ENCODE results near the gene BANK1.
A peak's percentile ranks its signal among the peaks of the same experiment; 100 is the strongest.

The BANK1 gene

DNA sequence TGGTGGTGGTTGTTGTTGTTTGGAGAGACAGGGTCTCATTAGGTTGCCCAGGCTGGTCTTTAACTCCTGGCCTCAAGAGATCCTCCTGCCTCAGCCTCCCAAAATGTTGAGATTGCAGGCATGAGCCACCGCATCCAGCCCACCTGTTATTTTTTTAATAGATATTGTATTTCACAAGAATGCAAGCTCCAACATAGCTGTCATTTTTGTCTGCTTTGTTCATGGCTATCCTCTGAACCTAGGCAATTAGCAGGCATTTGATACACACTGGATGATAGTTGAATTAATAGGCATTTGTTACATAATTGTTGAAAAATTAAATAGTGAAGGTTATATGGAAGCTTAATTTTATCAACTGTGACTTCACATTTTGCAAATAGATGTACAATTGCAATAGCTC, 64.7 kb downstream of the BANK1 start:
- TF ChIP-seq, protein P1, sequence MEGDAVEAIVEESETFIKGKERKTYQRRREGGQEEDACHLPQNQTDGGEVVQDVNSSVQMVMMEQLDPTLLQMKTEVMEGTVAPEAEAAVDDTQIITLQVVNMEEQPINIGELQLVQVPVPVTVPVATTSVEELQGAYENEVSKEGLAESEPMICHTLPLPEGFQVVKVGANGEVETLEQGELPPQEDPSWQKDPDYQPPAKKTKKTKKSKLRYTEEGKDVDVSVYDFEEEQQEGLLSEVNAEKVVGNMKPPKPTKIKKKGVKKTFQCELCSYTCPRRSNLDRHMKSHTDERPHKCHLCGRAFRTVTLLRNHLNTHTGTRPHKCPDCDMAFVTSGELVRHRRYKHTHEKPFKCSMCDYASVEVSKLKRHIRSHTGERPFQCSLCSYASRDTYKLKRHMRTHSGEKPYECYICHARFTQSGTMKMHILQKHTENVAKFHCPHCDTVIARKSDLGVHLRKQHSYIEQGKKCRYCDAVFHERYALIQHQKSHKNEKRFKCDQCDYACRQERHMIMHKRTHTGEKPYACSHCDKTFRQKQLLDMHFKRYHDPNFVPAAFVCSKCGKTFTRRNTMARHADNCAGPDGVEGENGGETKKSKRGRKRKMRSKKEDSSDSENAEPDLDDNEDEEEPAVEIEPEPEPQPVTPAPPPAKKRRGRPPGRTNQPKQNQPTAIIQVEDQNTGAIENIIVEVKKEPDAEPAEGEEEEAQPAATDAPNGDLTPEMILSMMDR (conservative IDR thresholded peaks at IDR 0.05): no peak
- no peak overlapping the region for H3K27ac ChIP-seq

DNA sequence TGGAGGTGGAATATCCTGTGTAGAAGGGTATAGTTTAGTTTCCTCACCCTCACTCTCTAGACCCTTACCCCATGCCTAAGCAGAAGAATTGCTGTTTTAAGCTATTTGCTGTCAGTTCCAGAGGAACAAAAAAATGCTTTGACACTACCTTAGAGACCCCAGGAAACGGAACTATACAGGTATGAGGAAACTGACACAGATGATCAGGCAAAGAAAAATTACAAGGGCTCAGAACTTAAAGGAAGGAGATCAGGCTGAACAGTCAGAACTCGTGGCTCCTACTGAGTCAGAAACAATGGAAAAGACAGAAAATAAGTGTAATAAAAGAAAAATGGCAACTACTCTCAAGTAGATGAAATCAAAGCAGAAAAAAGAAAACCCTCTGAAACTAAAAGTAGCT, 65.6 kb downstream of the BANK1 start:
- TF ChIP-seq, protein P1 (conservative IDR thresholded peaks at IDR 0.05): no peak
- H3K27ac ChIP-seq: no peak overlapping the region

DNA sequence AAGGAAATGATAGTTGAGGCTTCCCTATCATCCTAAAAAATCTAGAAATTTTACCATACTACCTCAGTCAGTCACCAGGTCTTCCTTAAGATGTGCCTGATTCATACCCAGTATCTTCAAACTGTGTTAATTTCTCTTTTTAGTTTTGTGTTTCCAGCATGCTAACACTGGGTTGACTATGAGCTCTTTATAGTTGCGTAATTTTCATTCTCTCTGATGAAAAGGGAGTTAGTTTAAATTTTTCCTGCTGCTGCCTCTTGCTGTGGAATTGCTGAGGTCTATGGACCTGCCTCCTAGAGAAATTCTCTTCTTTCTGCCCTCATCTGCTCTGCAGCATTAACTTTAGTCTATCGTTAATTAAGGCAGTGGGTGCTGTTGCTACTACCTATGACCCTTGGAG, 66.6 kb downstream of the BANK1 start:
- TF ChIP-seq, protein P1 (conservative IDR thresholded peaks at IDR 0.05): no peak
- H3K27ac ChIP-seq: no peak overlapping the region

DNA sequence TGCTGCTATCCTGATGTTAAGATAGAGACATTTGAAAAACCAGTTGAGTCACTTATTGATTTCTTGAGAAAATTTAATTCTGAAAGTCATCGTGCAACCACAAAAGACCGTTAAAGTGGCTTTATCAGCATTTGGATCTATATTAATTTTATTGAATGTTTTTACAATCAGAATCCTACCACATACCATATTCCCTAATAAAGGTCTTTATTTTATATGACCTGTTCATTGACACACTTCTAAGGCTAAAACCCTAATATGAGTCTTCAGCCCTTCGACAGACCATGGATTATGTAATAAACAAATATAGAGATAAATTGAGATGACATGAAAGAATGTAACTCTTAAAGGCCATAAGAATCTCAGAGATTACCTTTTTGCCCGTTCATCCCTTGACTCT, 68.1 kb downstream of the BANK1 start:
- no peak overlapping the region for H3K27ac ChIP-seq
- TF ChIP-seq, protein P1 (conservative IDR thresholded peaks at IDR 0.05): no peak

DNA sequence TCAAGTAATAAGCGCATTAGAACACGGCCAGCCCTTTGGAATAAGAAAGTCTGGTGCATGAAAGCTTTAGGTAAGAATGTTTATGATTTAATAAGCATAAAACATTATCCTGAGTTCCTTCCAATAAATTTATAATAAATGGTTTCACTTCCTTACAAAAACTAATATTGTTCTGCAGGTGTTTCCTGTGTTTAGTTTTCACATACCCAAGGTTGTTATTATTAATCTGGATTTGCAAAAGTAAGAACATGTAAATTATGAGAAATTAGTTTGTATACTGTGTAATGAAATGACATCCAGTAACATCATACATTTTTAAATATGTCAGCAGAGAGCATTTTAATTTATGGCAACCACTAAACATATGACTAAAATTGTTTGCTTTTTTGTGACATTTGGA, 72.1 kb downstream of the BANK1 start:
- no peak overlapping the region; the same call in 1 of the 2 replicates for H3K27ac ChIP-seq
- TF ChIP-seq, protein P1 (conservative IDR thresholded peaks at IDR 0.05): no peak

DNA sequence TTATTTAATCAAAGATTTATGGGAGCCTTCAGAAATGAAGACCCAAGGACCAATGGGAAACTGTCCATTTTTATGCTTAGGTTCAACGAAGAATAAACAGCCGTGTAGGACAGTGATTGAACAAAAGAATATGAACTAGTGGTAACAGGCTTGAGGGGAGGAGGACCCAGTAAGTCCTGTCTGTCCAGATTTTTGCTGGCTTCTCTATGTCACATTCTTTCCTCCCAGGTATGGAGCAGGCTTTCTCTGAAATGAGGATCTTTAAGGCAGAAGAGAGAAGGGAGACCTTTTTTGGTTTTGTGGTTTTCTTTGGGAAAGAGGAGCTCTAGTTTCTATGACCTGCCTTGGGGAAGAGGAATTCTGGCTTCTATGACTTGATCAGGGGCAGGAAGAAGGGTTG, 74.1 kb downstream of the BANK1 start:
- peak overlapping the region; percentile 70 for H3K27ac ChIP-seq
- TF ChIP-seq, protein P1 (conservative IDR thresholded peaks at IDR 0.05): no peak

DNA sequence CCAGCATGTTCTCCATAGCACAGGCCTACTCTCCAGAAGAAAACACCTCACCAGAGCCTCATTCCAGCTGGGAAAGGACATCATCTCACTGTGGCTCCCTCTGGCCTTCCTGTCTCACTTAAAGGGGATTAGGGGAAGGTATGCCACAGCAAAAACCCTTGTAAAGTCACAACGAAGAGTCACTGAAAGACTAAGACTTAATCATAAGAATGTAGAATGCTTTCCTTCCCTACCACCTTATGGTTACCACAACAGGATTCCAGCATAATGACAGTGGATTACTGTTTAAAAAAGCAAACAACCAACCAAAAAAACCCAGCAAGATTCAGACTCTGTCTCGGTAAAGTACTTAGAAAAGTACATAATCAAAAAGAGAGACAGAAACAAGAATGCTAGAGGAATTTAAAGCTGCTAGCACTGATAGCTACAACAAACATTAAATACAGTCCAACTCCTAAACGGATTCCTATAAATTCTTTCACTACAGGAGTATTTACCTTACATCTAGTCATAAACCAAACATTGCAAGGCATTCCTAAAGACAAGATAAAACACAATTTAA, 75.1 kb downstream of the BANK1 start:
- TF ChIP-seq, protein P1 (conservative IDR thresholded peaks at IDR 0.05): no peak
- peak overlapping the region; percentile 70 for H3K27ac ChIP-seq
